ENCODE results near the gene KIF16B.
"Not testable (repeated sequence)": the region's sequence is repeated elsewhere in the genome, so short reads cannot be mapped to it uniquely, and the experiment has no call there.

DNA sequence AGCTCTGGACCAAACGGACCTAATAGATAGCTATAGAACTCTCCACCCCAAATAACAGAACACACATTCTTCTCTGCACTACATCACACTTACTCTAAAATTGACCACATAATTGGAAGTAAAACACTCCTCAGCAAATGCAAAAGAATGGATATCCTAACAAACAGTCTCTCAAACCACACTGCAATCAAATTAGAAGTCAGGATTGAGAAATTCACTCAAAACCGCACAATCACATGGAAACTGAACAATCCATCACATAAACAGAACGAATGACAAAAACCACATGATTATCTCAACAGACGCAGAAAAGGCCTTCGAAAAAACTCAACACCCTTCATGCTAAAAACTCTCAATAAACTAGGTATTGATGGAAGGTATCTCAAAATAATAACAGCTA lies 50.6 kb downstream of the KIF16B start:
- TF ChIP-seq, protein P1, sequence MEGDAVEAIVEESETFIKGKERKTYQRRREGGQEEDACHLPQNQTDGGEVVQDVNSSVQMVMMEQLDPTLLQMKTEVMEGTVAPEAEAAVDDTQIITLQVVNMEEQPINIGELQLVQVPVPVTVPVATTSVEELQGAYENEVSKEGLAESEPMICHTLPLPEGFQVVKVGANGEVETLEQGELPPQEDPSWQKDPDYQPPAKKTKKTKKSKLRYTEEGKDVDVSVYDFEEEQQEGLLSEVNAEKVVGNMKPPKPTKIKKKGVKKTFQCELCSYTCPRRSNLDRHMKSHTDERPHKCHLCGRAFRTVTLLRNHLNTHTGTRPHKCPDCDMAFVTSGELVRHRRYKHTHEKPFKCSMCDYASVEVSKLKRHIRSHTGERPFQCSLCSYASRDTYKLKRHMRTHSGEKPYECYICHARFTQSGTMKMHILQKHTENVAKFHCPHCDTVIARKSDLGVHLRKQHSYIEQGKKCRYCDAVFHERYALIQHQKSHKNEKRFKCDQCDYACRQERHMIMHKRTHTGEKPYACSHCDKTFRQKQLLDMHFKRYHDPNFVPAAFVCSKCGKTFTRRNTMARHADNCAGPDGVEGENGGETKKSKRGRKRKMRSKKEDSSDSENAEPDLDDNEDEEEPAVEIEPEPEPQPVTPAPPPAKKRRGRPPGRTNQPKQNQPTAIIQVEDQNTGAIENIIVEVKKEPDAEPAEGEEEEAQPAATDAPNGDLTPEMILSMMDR (conservative IDR thresholded peaks at IDR 0.05; ENCODE audit: low read depth, low read length): not testable (repeated sequence)
- TF ChIP-seq EZH2 (IDR thresholded peaks at IDR 0.05; ENCODE audit: borderline replicate concordance, low read depth, low read length, poor library complexity, severe bottlenecking): not testable (repeated sequence)
